Fibroblast of lung (primary cell): ENCODE measurements around the gene ZP3.
"Not testable (repeated sequence)": the region's sequence is repeated elsewhere in the genome, so short reads cannot be mapped to it uniquely, and the experiment has no call there.

Experiments used
- EZH2 ChIP-seq: IDR thresholded peaks from 2 replicates; pipeline ENCODE4 v1.5.1; 2012; ENCODE audit warnings: low read length, control low read depth, mild to moderate bottlenecking; ENCODE audit errors: missing control alignments
- TF ChIP-seq, protein P1 (sequence below), 2 donors: IDR thresholded peaks in 1 of 2; conservative IDR thresholded peaks in 1 of 2; 1 replicate in 1 of 2; 2 replicates in 1 of 2; pipeline ENCODE4 v1.5.1; 2011 to 2012; ENCODE audit warnings: low read length in 2 of 2, control low read depth in 1 of 2, inconsistent platforms in 1 of 2, low read depth in 1 of 2, mild to moderate bottlenecking in 1 of 2

DNA sequence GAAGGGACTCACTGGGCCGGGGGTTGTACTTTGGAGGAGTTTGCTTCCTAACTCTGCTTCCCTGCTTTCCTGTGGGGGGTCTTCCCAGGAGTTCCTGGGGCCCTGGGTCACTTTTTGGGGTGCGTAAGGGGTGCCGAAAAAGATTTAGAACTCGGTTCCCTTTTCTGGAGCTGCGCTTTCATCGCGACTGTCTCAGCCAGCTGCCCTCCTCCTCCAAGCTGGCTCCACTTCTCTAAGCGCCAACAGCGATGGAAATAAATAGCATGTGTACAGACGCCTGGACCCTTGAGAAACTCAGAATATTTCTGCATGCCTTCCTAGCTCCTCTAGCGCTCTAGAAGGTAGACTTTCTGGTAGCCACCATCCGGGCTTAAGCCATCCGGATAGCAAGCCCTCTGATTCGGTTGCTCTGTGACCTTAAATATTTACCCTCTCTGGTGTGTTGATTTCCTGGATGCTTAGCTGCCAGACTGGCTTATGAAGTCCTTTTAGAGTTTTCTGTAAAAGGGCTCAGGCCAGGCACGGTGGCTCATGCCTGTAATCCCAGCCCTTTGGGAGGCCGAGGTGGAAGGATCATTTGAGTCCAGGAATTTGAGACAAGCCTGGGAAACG, 37.6 kb downstream of the ZP3 start:
- TF ChIP-seq, protein P1, sequence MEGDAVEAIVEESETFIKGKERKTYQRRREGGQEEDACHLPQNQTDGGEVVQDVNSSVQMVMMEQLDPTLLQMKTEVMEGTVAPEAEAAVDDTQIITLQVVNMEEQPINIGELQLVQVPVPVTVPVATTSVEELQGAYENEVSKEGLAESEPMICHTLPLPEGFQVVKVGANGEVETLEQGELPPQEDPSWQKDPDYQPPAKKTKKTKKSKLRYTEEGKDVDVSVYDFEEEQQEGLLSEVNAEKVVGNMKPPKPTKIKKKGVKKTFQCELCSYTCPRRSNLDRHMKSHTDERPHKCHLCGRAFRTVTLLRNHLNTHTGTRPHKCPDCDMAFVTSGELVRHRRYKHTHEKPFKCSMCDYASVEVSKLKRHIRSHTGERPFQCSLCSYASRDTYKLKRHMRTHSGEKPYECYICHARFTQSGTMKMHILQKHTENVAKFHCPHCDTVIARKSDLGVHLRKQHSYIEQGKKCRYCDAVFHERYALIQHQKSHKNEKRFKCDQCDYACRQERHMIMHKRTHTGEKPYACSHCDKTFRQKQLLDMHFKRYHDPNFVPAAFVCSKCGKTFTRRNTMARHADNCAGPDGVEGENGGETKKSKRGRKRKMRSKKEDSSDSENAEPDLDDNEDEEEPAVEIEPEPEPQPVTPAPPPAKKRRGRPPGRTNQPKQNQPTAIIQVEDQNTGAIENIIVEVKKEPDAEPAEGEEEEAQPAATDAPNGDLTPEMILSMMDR (conservative IDR thresholded peaks at IDR 0.05 in 1 of 2, IDR thresholded peaks at IDR 0.05 in 1 of 2; ENCODE audit: low read depth in 1 of 2, low read length in 2 of 2): not testable (repeated sequence)
- not testable (repeated sequence) for TF ChIP-seq EZH2
